Ovary (tissue), 9 donors: Measurements from ENCODE around the gene LYSMD3. TPM values are rescaled to one million over a fixed set of nuclear protein-coding genes. Genes with fewer than 3 reads are reported as not detected.

Source experiments
- DNase-seq, 5 donors: peaks; one replicate each; pipeline ENCODE4 v3.0.0-alpha.2; 2019 to 2020
- H3K27ac ChIP-seq, 2 donors: fragments of 200-600 bp; one replicate each; pipeline versions ENCODE4 v1.5.1 to v1.8.0; 2019 to 2022
- H3K27me3 ChIP-seq: fragments of 200-600 bp; one replicate; pipeline ENCODE4 v1.8.0; 2022
- H3K36me3 ChIP-seq: fragments of 200-600 bp; sonication (generic); one replicate; pipeline ENCODE4 v1.5.1; 2019
- H3K4me1 ChIP-seq: one replicate; pipeline ENCODE4 v1.8.1; 2013; ENCODE audit warnings: mild to moderate bottlenecking, moderate library complexity; ENCODE audit not compliant: insufficient read depth
- H3K4me3 ChIP-seq: fragments of 200-600 bp; sonication (generic); one replicate; pipeline ENCODE4 v1.5.1; 2017
- H3K9me3 ChIP-seq, 2 donors: fragments of 200-600 bp in 1 of 2; sonication (generic) in 1 of 2; one replicate each; pipeline versions ENCODE4 v1.5.1 to v1.8.1; 2013 to 2019; ENCODE audit warnings: mild to moderate bottlenecking in 1 of 2, moderate library complexity in 1 of 2
- CTCF ChIP-seq, 3 donors: fragments of 450-650 bp in 2 of 3; fragments of 200-600 bp in 1 of 3; IDR thresholded peaks; one replicate each; pipeline versions ENCODE4 v1.5.1 to v1.8.0; 2016 to 2022; ENCODE audit warnings: antibody characterized with exemption in 3 of 3, mild to moderate bottlenecking in 1 of 3
- EP300 ChIP-seq: sonication (generic); formaldehyde crosslinking; IDR thresholded peaks from one replicate; pipeline ENCODE4 v1.6.1; 2017; ENCODE audit warnings: antibody characterized with exemption
- POLR2A ChIP-seq: fragments of 450-650 bp; IDR thresholded peaks from one replicate; pipeline ENCODE4 v1.6.1; 2017; ENCODE audit warnings: antibody characterized with exemption, mild to moderate bottlenecking, moderate library complexity
- WGBS, 3 donors: extraction: QIAGEN DNeasy Blood & Tissue Kit in 1 of 3; methylation state at CpG; one replicate each; pipeline versions ENCODE4 v1.1.5 to v1.1.7; 2013 to 2017; 5-methylcytosine and 5-hydroxymethylcytosine counted together
- intact Hi-C, 4 donors: fragments of 100-400 bp; cut with DNase I; formaldehyde crosslinking; loops; one replicate each; pipeline versions ENCODE4 v1.11.0 to v1.15.1; 2022 to 2023
- polyA plus RNA-seq, 2 donors: library from polyadenylated mRNA; stranded (reverse); fragments of 200-250 nt in 1 of 2; fragments of 350-450 nt in 1 of 2; fragmentation: Illumina TruSeq in 1 of 2; extraction: RNeasy Lipid Tissue Mini Kit (QIAGEN cat#74804) in 1 of 2; gene quantifications; one replicate each; pipeline ENCODE4 v1.2.3, GENCODE V29; 2013 to 2014
- total RNA-seq, 7 donors: library from RNA; depleted of rRNA in 2 of 7; stranded (reverse); fragments of >200 nt in 2 of 7; fragmentation: NEBNext Ultra II Directional in 3 of 7; extraction: Animal tissue kit (Norgen Biotek cat#: 25700) in 3 of 7; gene quantifications; one replicate each; pipeline versions ENCODE4 v1.1.0 to v1.2.4, GENCODE V29; 2016 to 2023
- donor health status: DM: no; HTN: no; CAD: no; lungs with moderate emphysema.
- donor health status: DM: no; HTN: no; CAD: no.
- donor health status: Bipolar disorder and iron deficiency.
- donor health status: DM: yes; HTN: yes; CAD: no.
- donor health status: DM: no; HTN: no; CAD: no.
- donor health status: DM: yes; HTN: yes; CAD: no.

The LYSMD3 gene
- total and polyA plus RNA-seq, 9 donors, result 10.7 to 26.8 (median 23.0) TPM

- DNase-seq, result no peak
- Histone ChIP-seq H3K4me1 (peaks cover 4% of the 10 kb centered on the region), H3K27me3 (no peaks in the 10 kb centered on the region), H3K36me3 (no peaks in the 10 kb centered on the region), H3K27ac (no peak overlapping the region), H3K4me3 (no peak overlapping the region), H3K9me3 (no peaks in the 10 kb centered on the region)
- intact Hi-C loops, result no loop called here
- WGBS, 3 donors, result 18 to 28% (median 22%) methylated on average over 9 of the region's 9 CpGs
- TF ChIP-seq CTCF (IDR thresholded peaks at IDR 0.05) (no peak), POLR2A (no peak), EP300 (no peak)
These were observed 28.0 kb upstream of the LYSMD3 start for GRCh38 chr5:90557391-90557790.

DNA sequence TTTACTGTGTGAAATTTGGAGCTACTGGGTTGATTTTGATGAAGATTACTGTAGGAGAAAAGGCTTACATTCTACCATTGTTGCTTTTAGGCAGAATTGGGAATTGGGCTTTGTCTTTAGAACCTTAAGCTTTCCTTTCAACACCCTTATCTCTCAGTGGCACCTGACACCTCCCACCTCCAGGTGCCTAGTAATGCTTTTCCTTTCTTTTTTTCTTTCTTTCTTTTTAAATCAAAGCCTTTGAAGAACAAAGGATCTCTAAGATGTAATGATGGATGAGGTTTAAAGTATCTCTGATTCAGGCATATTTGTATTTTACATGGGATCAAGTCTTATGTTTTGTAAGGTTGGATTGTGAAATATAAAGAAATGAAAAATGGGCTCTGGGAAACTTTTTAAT lies 26.3 kb upstream of the LYSMD3 start:
- TF ChIP-seq CTCF (IDR thresholded peaks at IDR 0.05), result no peak
- no peak for TF ChIP-seq POLR2A
- TF ChIP-seq EP300, result no peak
- no peak for DNase-seq
- intact Hi-C loops, result no loop called here
- Histone ChIP-seq H3K27ac (no peak overlapping the region), H3K4me3 (no peak overlapping the region), H3K4me1 (peaks cover 4% of the 10 kb centered on the region), H3K36me3 (no peaks in the 10 kb centered on the region), H3K9me3 (no peaks in the 10 kb centered on the region), H3K27me3 (no peaks in the 10 kb centered on the region)

- no peak for DNase-seq
- intact Hi-C loops, result no loop called here
- H3K27me3 ChIP-seq, result no peaks in the 10 kb centered on the region
- WGBS, 3 donors, result 69 to 80% (median 79%) methylated on average over 4 of the region's 4 CpGs
- H3K4me3 ChIP-seq, result no peak overlapping the region
- H3K27ac ChIP-seq, result no peak overlapping the region
- H3K4me1 ChIP-seq, result peaks cover 4% of the 10 kb centered on the region
- H3K36me3 ChIP-seq, result no peaks in the 10 kb centered on the region
- H3K9me3 ChIP-seq, result no peaks in the 10 kb centered on the region
- TF ChIP-seq CTCF (IDR thresholded peaks at IDR 0.05) (no peak), EP300 (no peak), POLR2A (no peak)
These were observed 25.1 kb upstream of the LYSMD3 start for GRCh38 chr5:90554358-90555006.

DNA sequence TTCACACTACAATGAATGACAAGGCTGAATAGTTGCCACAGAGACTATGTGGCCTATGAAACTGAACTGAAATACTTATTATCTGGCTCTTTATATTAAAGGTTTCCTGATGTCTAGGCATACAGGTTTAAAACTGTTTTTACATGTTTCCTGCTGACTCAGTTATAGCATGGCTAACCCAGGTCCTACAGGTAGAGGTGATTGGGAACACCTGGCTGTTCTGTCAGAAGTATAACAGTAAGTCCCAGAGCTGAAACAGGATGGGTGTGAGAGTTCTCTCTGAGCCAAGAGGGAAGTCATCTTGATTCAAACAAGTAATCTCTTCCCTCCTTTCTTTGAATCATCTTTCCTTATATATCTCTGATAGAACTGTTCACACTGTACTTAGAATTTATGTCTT lies 24.3 kb upstream of the LYSMD3 start:
- intact Hi-C loops, result no loop called here
- H3K27me3 ChIP-seq, result no peaks in the 10 kb centered on the region

More for the DNA sequence above, 24.3 kb upstream of the LYSMD3 start:
- DNase-seq, result no peak
- Histone ChIP-seq H3K36me3 (no peaks in the 10 kb centered on the region), H3K9me3 (no peaks in the 10 kb centered on the region), H3K27ac (no peak overlapping the region), H3K4me1 (peaks cover 4% of the 10 kb centered on the region), H3K4me3 (no peak overlapping the region)
- no peak for TF ChIP-seq EP300
- TF ChIP-seq CTCF (IDR thresholded peaks at IDR 0.05), result no peak
- no peak for TF ChIP-seq POLR2A
